Tibial nerve (tissue), 3 donors: ENCODE data around the gene SLC35F6.

ENCODE experiments used
- POLR2A ChIP-seq, 2 donors: fragments of 450-650 bp; IDR thresholded peaks; one replicate each; pipeline ENCODE4 v1.6.1; 2017; ENCODE audit warnings: antibody characterized with exemption in 2 of 2, mild to moderate bottlenecking in 2 of 2, moderate library complexity in 2 of 2
- TF ChIP-seq, protein P1 (sequence below), 5 experiments: fragments of 200-600 bp in 3 of 5; fragments of 450-650 bp in 2 of 5; sonication (generic) in 3 of 5; IDR thresholded peaks; one replicate each; pipeline ENCODE4 v1.5.1; 2016 to 2019; ENCODE audit warnings: antibody characterized with exemption in 5 of 5, mild to moderate bottlenecking in 3 of 5, moderate library complexity in 2 of 5

GRCh38 chr2:26737221-26737620 lies 26.9 kb upstream of the SLC35F6 start:
- TF ChIP-seq, protein P1, sequence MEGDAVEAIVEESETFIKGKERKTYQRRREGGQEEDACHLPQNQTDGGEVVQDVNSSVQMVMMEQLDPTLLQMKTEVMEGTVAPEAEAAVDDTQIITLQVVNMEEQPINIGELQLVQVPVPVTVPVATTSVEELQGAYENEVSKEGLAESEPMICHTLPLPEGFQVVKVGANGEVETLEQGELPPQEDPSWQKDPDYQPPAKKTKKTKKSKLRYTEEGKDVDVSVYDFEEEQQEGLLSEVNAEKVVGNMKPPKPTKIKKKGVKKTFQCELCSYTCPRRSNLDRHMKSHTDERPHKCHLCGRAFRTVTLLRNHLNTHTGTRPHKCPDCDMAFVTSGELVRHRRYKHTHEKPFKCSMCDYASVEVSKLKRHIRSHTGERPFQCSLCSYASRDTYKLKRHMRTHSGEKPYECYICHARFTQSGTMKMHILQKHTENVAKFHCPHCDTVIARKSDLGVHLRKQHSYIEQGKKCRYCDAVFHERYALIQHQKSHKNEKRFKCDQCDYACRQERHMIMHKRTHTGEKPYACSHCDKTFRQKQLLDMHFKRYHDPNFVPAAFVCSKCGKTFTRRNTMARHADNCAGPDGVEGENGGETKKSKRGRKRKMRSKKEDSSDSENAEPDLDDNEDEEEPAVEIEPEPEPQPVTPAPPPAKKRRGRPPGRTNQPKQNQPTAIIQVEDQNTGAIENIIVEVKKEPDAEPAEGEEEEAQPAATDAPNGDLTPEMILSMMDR (IDR thresholded peaks at IDR 0.05): no peak
- TF ChIP-seq POLR2A (IDR thresholded peaks at IDR 0.05): no peak
